Peyer's patch (tissue), 4 donors: ENCODE data around the gene SACS. TPM values are rescaled to one million over a fixed set of nuclear protein-coding genes. Genes with fewer than 3 reads are reported as not detected.

Experiments
- DNase-seq, 3 donors: peaks; one replicate each; pipeline ENCODE4 v3.0.0-alpha.2; 2017 to 2019
- H3K27ac ChIP-seq, 4 donors: fragments of 200-600 bp; sonication (generic); one replicate each; pipeline ENCODE4 v1.5.1; 2016 to 2019
- H3K27me3 ChIP-seq, 2 donors: fragments of 200-600 bp; sonication (generic); one replicate each; pipeline ENCODE4 v1.5.1; 2019
- H3K36me3 ChIP-seq, 3 donors: fragments of 200-600 bp; sonication (generic); one replicate each; pipeline ENCODE4 v1.5.1; 2016 to 2019
- H3K4me1 ChIP-seq, 4 donors: fragments of 200-600 bp; sonication (generic); one replicate each; pipeline ENCODE4 v1.5.1; 2016 to 2019
- H3K4me3 ChIP-seq, 4 donors: fragments of 200-600 bp; sonication (generic); 1 replicate in 3 of 4; 2 replicates in 1 of 4; pipeline ENCODE4 v1.5.1; 2016 to 2019; ENCODE audit warnings: mild to moderate bottlenecking in 1 of 4
- H3K9me3 ChIP-seq, 4 donors: fragments of 200-600 bp; sonication (generic); one replicate each; pipeline ENCODE4 v1.5.1; 2016 to 2019; ENCODE audit warnings: mild to moderate bottlenecking in 1 of 4
- POLR2A ChIP-seq, 2 donors: fragments of 450-650 bp; IDR thresholded peaks; one replicate each; pipeline ENCODE4 v1.5.1; 2017; ENCODE audit warnings: antibody characterized with exemption in 2 of 2, mild to moderate bottlenecking in 2 of 2, moderate library complexity in 2 of 2
- total RNA-seq, 4 donors: library from RNA; depleted of rRNA; stranded (reverse); fragments of >200 nt; gene quantifications; one replicate each; pipeline ENCODE4 v1.1.0, GENCODE V29; 2016
- TF ChIP-seq, protein P1 (sequence below), 6 experiments: fragments of 450-650 bp in 4 of 6; fragments of 200-600 bp in 2 of 6; sonication (generic) in 1 of 6; IDR thresholded peaks; one replicate each; pipeline ENCODE4 v1.5.1; 2017 to 2019; ENCODE audit warnings: antibody characterized with exemption in 6 of 6, mild to moderate bottlenecking in 3 of 6, moderate library complexity in 1 of 6

The SACS gene
- total RNA-seq, 4 donors from 2014 or later, result 5.4 to 49.5 (median 5.9) TPM

DNA sequence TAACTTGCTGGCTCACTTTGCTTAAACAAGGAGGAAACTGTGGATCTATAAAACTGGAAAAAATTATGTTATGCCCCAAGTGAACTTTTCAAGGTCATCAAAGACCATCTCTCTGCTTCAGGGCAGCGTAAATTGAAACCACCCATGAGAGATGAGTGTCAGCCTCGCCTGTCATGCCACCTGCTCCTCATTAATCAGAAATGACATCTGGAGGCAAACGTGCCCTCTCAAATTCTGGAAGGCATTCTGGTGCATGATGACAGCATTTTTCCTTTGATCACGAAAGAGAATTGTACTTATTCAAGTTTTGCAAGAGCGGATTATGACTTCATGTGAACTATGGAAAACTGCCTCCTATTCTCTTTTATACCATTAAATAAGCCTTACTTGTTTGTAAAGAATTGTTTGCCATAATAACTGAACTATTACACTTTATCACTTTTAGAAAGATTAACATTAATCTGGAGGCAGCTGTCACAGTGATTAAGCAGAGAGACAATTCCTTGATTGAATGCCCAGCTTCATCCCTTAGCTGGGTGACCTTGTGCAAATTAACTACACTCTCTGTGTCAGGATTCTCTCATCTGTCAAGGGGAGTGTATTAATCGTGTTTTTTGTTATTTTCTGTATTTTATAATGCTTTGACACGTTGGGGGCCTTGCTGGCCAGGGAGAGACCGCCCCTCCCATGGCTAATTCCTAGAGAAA lies 17.0 kb upstream of the SACS start:
- no peaks in the 10 kb centered on the region for H3K9me3 ChIP-seq
- H3K27me3 ChIP-seq, result no peaks in the 10 kb centered on the region
- no peaks in the 10 kb centered on the region for H3K4me1 ChIP-seq
- TF ChIP-seq POLR2A (IDR thresholded peaks at IDR 0.05), result no peak
- TF ChIP-seq, protein P1, sequence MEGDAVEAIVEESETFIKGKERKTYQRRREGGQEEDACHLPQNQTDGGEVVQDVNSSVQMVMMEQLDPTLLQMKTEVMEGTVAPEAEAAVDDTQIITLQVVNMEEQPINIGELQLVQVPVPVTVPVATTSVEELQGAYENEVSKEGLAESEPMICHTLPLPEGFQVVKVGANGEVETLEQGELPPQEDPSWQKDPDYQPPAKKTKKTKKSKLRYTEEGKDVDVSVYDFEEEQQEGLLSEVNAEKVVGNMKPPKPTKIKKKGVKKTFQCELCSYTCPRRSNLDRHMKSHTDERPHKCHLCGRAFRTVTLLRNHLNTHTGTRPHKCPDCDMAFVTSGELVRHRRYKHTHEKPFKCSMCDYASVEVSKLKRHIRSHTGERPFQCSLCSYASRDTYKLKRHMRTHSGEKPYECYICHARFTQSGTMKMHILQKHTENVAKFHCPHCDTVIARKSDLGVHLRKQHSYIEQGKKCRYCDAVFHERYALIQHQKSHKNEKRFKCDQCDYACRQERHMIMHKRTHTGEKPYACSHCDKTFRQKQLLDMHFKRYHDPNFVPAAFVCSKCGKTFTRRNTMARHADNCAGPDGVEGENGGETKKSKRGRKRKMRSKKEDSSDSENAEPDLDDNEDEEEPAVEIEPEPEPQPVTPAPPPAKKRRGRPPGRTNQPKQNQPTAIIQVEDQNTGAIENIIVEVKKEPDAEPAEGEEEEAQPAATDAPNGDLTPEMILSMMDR (IDR thresholded peaks at IDR 0.05), result no peak
- DNase-seq, result no peak
- no peak overlapping the region for H3K4me3 ChIP-seq
- H3K36me3 ChIP-seq, result no peaks in the 10 kb centered on the region
- H3K27ac ChIP-seq, result no peak overlapping the region

DNA sequence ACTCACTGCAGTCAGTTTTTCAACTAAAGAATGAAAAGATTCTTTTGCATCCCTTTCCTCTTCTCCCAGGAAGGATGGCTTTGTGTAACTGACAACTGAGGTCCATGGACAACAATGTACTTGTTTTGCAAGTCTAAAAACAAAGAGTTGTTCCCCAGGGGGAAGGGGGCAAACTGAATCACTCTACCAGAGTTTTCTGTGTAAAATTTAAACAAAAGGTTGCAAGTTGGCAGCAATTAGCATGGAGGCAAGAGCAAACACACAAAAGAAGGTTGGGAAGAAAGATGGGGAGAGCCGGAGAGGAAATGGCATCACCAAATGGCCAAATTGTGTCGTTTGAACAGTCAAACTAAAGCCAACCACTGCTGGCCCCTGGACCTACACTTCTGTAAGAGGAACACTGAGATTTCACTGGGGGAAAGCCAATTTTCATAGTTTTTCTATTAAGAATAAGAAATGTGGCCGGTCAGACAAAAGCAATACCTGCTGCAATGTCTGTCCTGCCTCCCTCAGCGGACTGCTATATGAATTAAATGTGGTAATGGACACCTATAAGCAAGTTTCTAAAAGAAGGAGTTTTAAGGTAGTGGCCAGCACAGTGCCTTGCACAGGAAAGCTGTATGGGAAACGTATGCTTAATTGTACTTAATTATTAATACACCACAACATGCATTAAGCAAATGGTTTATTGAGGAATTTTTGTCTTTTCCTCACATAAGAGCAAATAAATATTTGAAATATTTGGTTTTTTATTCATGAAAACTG lies 16.1 kb upstream of the SACS start:
- H3K36me3 ChIP-seq, result no peaks in the 10 kb centered on the region
- H3K27me3 ChIP-seq, result no peaks in the 10 kb centered on the region
- no peaks in the 10 kb centered on the region for H3K4me1 ChIP-seq
- no peak overlapping the region for H3K27ac ChIP-seq
- H3K4me3 ChIP-seq, result no peak overlapping the region
- H3K9me3 ChIP-seq, result no peaks in the 10 kb centered on the region
- no peak for TF ChIP-seq POLR2A (IDR thresholded peaks at IDR 0.05)
- TF ChIP-seq, protein P1 (IDR thresholded peaks at IDR 0.05), result no peak
- no peak for DNase-seq

DNA sequence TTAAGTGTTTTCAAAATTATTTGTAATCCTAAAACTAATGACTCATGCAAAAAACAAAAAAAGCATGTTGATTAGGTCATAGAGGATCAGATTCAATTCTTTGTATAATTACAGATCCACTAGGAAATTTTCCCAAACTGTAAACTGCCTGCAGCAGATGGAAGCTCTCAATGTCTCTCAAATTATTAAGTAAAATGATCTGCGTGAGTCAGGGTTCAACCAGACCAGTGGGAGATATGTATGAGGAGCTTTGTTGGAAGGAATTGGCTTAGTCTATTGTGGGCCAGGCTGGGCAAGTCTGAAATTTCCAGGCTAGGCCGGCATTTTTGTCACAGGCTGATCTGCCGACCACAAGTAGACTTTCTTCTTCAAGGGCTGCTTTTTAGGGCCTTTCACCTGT lies 14.4 kb upstream of the SACS start:
- Histone ChIP-seq H3K4me3 (no peak overlapping the region), H3K9me3 (no peaks in the 10 kb centered on the region), H3K4me1 (no peaks in the 10 kb centered on the region), H3K36me3 (no peaks in the 10 kb centered on the region), H3K27ac (no peak overlapping the region), H3K27me3 (no peaks in the 10 kb centered on the region)
- no peak for DNase-seq
- TF ChIP-seq, protein P1 (IDR thresholded peaks at IDR 0.05), result no peak
- TF ChIP-seq POLR2A (IDR thresholded peaks at IDR 0.05), result no peak

DNA sequence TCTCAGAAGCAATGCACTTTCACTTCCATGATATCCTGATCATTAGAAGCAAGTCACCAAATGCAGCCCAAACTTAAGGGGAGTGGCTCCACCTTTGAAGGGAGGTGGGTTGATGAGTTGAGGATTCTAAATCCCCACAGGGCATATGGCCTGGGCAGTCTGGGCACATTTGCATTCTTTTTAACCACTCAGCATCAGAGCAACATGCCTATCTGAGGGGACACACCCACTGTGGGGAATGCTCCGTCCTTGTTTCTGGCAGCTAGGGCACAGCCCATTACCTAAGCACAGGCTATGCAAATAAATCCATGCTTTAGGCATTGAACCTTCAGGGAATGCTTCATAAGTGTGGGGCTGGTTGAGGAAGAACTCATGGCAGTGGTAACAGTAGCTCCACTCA lies 12.3 kb upstream of the SACS start:
- DNase-seq, result no peak
- Histone ChIP-seq H3K36me3 (no peaks in the 10 kb centered on the region), H3K27me3 (no peaks in the 10 kb centered on the region), H3K4me3 (no peak overlapping the region), H3K27ac (no peak overlapping the region), H3K4me1 (no peaks in the 10 kb centered on the region), H3K9me3 (no peaks in the 10 kb centered on the region)
- TF ChIP-seq, protein P1 (IDR thresholded peaks at IDR 0.05), result no peak
- no peak for TF ChIP-seq POLR2A (IDR thresholded peaks at IDR 0.05)

DNA sequence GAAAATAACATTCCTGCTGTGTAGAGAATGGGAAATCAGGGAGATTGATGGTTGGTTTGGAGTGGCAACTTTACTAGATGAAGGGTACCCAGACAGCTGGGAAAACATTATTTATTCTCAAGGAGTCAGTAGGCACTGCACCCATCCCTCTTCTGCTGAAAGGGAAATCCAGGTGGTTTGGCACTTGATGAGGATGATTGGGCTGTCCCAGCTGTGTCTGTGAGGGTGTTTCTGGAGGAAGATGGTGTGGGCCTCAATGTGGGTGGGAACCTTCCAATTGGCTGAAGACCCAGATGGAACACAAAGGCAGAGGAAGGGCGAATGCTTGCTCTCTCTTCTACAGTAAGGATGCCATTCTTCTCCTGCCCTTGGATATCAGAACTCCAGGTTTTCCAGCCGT lies 10.4 kb upstream of the SACS start:
- H3K27me3 ChIP-seq, result no peaks in the 10 kb centered on the region
- DNase-seq, result no peak
- H3K27ac ChIP-seq, result no peak overlapping the region
- H3K36me3 ChIP-seq, result no peaks in the 10 kb centered on the region
- H3K4me3 ChIP-seq, result no peak overlapping the region
- no peaks in the 10 kb centered on the region for H3K9me3 ChIP-seq
- no peak for TF ChIP-seq POLR2A (IDR thresholded peaks at IDR 0.05)
- TF ChIP-seq, protein P1 (IDR thresholded peaks at IDR 0.05), result no peak
- no peaks in the 10 kb centered on the region for H3K4me1 ChIP-seq
